T1000 (cell line): ENCODE results near the gene GVQW3.

Experiments
- DNase-seq: peaks from one replicate; lab custom pipeline; 2025; ENCODE audit warnings: mixed read lengths; lab: John Stamatoyannopoulos, UW

GVQW3 gene

GRCh38 chr11:76380977-76381719 lies at the start of gene GVQW3, which contains the start of gene THAP12:
Gene GVQW3 (plus strand): TSS chr11:76381323. CDS start chr11:76381829, 506 bp downstream.
Gene THAP12 (minus strand): TSS chr11:76381132. CDS start chr11:76380836, 296 bp downstream.
- peak; percentile 97 for DNase-seq

GRCh38 chr11:76334826-76335389 lies 46.2 kb upstream of the GVQW3 start:
- DNase-seq: no peak

GRCh38 chr11:76335842-76336241 lies 45.3 kb upstream of the GVQW3 start:
- no peak for DNase-seq

- DNase-seq: no peak
Measured at GRCh38 chr11:76336597-76336996, 44.5 kb upstream of the GVQW3 start.

- no peak for DNase-seq
Measured at GRCh38 chr11:76337469-76337868, 43.7 kb upstream of the GVQW3 start.

- no peak for DNase-seq
Measured at GRCh38 chr11:76337923-76338322, 43.2 kb upstream of the GVQW3 start.

GRCh38 chr11:76339221-76339620 lies 41.9 kb upstream of the GVQW3 start:
- DNase-seq: no peak

- DNase-seq: no peak
Measured at GRCh38 chr11:76347466-76347865, 33.7 kb upstream of the GVQW3 start.

- DNase-seq: no peak
Measured at GRCh38 chr11:76348348-76348747, 32.8 kb upstream of the GVQW3 start.

- no peak for DNase-seq
Measured at GRCh38 chr11:76355172-76355571, 26.0 kb upstream of the GVQW3 start.

- no peak for DNase-seq
Measured at GRCh38 chr11:76361374-76361773, 19.7 kb upstream of the GVQW3 start.

GRCh38 chr11:76361776-76362175 lies 19.3 kb upstream of the GVQW3 start:
- DNase-seq: no peak

GRCh38 chr11:76362716-76363115 lies 18.4 kb upstream of the GVQW3 start:
- no peak for DNase-seq

GRCh38 chr11:76365038-76365679 lies 16.0 kb upstream of the GVQW3 start:
- no peak for DNase-seq

GRCh38 chr11:76368490-76368889 lies 12.6 kb upstream of the GVQW3 start:
- DNase-seq: no peak

GRCh38 chr11:76369406-76369805 lies 11.7 kb upstream of the GVQW3 start:
- DNase-seq: no peak

- DNase-seq: no peak
Measured at GRCh38 chr11:76371170-76371569, 10.0 kb upstream of the GVQW3 start.

- DNase-seq: no peak
Measured at GRCh38 chr11:76376746-76377558, 4.2 kb upstream of the GVQW3 start.

GRCh38 chr11:76379807-76380158 lies 1.3 kb upstream of the GVQW3 start:
- no peak for DNase-seq

- no peak for DNase-seq
Measured at GRCh38 chr11:76380159-76380976, 755 bp upstream of the GVQW3 start.

- DNase-seq: no peak
Measured at GRCh38 chr11:76382209-76382608, 1.1 kb downstream of the GVQW3 start.

GRCh38 chr11:76385903-76386302 lies 4.8 kb downstream of the GVQW3 start:
- DNase-seq: no peak
